ENCODE data around the gene INVS.
"Not testable (repeated sequence)": the region's sequence is repeated elsewhere in the genome, so short reads cannot be mapped to it uniquely, and the experiment has no call there.

Gene INVS

DNA sequence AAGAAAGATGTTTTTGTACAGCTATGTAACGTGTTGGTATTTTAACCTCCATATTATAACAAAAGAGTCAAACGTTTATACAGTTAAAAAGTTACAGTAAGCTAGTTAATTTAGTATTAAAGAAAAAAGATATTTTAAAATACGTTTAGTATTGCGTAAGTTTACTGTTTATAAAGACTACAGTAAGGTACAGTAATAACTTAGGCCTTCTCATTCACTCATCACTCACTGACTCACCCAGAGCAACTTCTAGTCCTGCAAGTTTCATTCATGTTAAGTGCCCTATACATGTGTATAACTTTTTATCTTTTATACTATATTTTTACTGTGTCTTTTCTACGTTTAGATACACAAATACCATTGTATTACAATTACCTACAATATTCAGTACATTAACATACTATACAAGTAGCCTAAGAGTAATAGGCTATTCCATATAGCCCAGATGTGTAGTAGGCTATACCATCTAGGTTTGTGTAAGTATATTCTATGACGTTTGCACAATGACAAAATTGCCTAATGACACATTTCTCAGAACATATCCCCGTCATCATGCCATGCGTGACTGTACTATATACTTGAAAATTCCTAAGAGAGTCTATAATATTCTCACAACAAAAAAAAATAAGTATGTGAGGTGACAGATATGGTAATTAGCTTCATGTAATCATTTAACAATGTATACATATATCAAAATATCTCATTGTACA, 34.0 kb upstream of the INVS start:
- TF ChIP-seq TCF4 (CRISPR knock-in tag; IDR thresholded peaks at IDR 0.05; ENCODE audit: borderline replicate concordance) (no peak), TSHZ2 (CRISPR knock-in tag; IDR thresholded peaks at IDR 0.05) (no peak), CSRNP3 (CRISPR knock-in tag; IDR thresholded peaks at IDR 0.05) (no peak), PPARA (CRISPR knock-in tag; IDR thresholded peaks at IDR 0.05; ENCODE audit: borderline replicate concordance) (no peak), ZNF565 (CRISPR knock-in tag; conservative IDR thresholded peaks at IDR 0.05; ENCODE audit: low read depth) (no peak), ESRRG (CRISPR knock-in tag; IDR thresholded peaks at IDR 0.05) (no peak)
- peak; percentile 53; the same call in 1 of the 3 replicates for ATAC-seq

DNA sequence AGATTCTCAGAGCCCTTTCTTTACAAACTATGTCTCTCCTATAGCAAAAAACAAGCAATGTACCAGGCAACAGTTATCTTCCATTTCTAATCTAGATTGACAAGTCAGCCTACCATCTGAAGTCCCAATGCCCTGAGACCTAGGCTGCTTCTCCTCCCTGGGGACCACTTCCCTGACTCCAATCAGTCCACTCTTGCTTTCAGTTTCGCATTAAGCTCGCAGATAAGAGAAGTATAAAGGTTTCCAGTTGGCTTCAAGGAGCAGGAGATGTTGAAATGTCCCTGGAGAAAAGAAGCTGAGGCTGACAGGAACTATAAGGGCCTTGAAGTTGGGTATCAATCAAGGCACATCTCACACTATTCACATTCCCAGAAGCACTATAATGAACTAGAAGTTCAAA, 32.5 kb upstream of the INVS start:
- TF ChIP-seq PPARA (CRISPR knock-in tag; IDR thresholded peaks at IDR 0.05; ENCODE audit: borderline replicate concordance) (no peak), ZFP3 (CRISPR knock-in tag; IDR thresholded peaks at IDR 0.05) (no peak), ZNF565 (CRISPR knock-in tag; conservative IDR thresholded peaks at IDR 0.05; ENCODE audit: low read depth) (no peak), TOX (CRISPR knock-in tag; IDR thresholded peaks at IDR 0.05; ENCODE audit: borderline replicate concordance) (no peak), ISL1 (CRISPR knock-in tag; IDR thresholded peaks at IDR 0.05) (no peak), CREB5 (CRISPR knock-in tag; IDR thresholded peaks at IDR 0.05; ENCODE audit: low read depth) (no peak), ARNTL (CRISPR knock-in tag; IDR thresholded peaks at IDR 0.05; ENCODE audit: borderline replicate concordance, low read depth) (no peak)
- ATAC-seq: no peak

- not testable (repeated sequence) for ATAC-seq
These were observed 31.1 kb upstream of the INVS start for GRCh38 chr9:100067990-100068389.

DNA sequence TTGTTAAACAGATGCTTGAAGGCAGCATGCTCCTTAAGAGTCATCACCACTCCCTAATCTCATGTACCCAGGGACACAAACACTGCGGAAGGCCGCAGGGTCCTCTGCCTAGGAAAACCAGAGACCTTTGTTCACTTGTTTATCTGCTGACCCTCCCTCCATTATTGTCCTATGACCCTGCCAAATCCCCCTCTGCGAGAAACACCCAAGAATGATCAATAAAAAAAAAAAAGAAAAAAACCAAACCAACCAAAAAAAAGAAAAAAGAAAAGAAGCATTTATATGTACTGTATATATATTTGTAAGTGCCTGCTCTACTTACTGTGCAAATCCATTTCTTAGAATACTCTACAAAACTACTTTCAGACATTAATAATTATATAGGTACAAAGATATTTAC, 30.0 kb upstream of the INVS start:
- not testable (repeated sequence) for ATAC-seq

GRCh38 chr9:100070104-100071041, 28.7 kb upstream of the INVS start:
- ATAC-seq: peak; percentile 37; the same call in 1 of the 3 replicates
- TF ChIP-seq ARNTL (CRISPR knock-in tag; IDR thresholded peaks at IDR 0.05; ENCODE audit: borderline replicate concordance, low read depth): no peak
- TF ChIP-seq, protein P1, sequence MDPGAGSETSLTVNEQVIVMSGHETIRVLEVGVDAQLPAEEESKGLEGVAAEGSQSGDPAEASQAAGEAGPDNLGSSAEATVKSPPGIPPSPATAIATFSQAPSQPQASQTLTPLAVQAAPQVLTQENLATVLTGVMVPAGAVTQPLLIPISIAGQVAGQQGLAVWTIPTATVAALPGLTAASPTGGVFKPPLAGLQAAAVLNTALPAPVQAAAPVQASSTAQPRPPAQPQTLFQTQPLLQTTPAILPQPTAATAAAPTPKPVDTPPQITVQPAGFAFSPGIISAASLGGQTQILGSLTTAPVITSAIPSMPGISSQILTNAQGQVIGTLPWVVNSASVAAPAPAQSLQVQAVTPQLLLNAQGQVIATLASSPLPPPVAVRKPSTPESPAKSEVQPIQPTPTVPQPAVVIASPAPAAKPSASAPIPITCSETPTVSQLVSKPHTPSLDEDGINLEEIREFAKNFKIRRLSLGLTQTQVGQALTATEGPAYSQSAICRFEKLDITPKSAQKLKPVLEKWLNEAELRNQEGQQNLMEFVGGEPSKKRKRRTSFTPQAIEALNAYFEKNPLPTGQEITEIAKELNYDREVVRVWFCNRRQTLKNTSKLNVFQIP (CRISPR knock-in tag; IDR thresholded peaks at IDR 0.05; ENCODE audit: borderline replicate concordance, low read depth): no peak
- TF ChIP-seq TOX (CRISPR knock-in tag; IDR thresholded peaks at IDR 0.05; ENCODE audit: borderline replicate concordance): no peak
- no peak for TF ChIP-seq CSDC2 (CRISPR knock-in tag; IDR thresholded peaks at IDR 0.05)
- TF ChIP-seq ZFP3 (CRISPR knock-in tag; IDR thresholded peaks at IDR 0.05): no peak
- TF ChIP-seq CREB5 (CRISPR knock-in tag; IDR thresholded peaks at IDR 0.05; ENCODE audit: low read depth): no peak
- no peak for TF ChIP-seq ZFP30 (CRISPR knock-in tag; IDR thresholded peaks at IDR 0.05)
- TF ChIP-seq ISL1 (CRISPR knock-in tag; IDR thresholded peaks at IDR 0.05): no peak
- no peak for TF ChIP-seq OSR1 (CRISPR knock-in tag; IDR thresholded peaks at IDR 0.05)
- no peak for TF ChIP-seq SNAI2 (CRISPR knock-in tag; IDR thresholded peaks at IDR 0.05)
- TF ChIP-seq ZNF70 (CRISPR knock-in tag; IDR thresholded peaks at IDR 0.05): no peak
- TF ChIP-seq PATZ1 (CRISPR knock-in tag; IDR thresholded peaks at IDR 0.05; ENCODE audit: borderline replicate concordance): no peak
- no peak for TF ChIP-seq BACH2 (CRISPR knock-in tag; IDR thresholded peaks at IDR 0.05; ENCODE audit: borderline replicate concordance)

Measured in SK-N-SH treated with all-trans-retinoic acid at 6 μM for 48 hours (cell line).